ENCODE data around the gene ANTXRL.
"Not testable (repeated sequence)": the region's sequence is repeated elsewhere in the genome, so short reads cannot be mapped to it uniquely, and the experiment has no call there.

- TF ChIP-seq CTCF (IDR thresholded peaks at IDR 0.05; ENCODE audit: low read depth, low read length, missing input control); EGR1 (IDR thresholded peaks at IDR 0.05; ENCODE audit: low read depth in 2 of 2); HNF4G (IDR thresholded peaks at IDR 0.05); SP1 (IDR thresholded peaks at IDR 0.05); RAD21 (IDR thresholded peaks at IDR 0.05); TAF1 (conservative IDR thresholded peaks at IDR 0.05); MAX (IDR thresholded peaks at IDR 0.05); GABPA (IDR thresholded peaks at IDR 0.05 in 1 of 2, conservative IDR thresholded peaks at IDR 0.05 in 1 of 2); JUND (IDR thresholded peaks at IDR 0.05); ATF3 (IDR thresholded peaks at IDR 0.05); RXRA (IDR thresholded peaks at IDR 0.05); ZBTB33 (IDR thresholded peaks at IDR 0.05): not testable (repeated sequence)
These were observed 82.2 kb downstream of the ANTXRL start for GRCh38 chr10:46368956-46369355.
